B cell (primary cell): ENCODE data around the gene NANOS3.

ENCODE experiments used
- EZH2 ChIP-seq: IDR thresholded peaks from 2 replicates; pipeline ENCODE4 v1.6.1; 2012; ENCODE audit warnings: borderline replicate concordance, low read depth, mild to moderate bottlenecking, moderate library complexity, low read length; ENCODE audit not compliant: insufficient read depth, poor library complexity, severe bottlenecking
- TF ChIP-seq, protein P1 (sequence below): fragments of 200-600 bp; IDR thresholded peaks from one replicate; pipeline ENCODE4 v1.8.0; 2022; ENCODE audit warnings: antibody characterized with exemption, mild to moderate bottlenecking

DNA sequence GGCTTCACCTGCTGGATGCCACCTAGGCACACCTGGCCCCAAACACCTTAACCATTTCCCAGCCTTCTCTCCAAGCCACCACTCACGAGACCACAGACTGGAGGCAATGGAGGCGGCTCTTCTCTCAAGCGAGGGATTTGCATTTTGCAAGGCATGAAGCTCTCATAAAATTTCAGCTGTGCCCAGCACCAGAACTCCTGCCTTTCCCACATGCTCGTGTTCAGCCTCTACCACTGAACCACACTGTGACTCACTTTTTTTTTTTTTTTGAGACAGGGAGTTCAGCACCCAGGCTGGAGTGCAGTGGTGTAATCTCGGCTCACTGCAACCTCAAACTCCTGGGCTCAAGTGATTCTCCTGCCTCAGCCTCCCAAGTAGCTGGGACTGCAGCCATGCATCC lies 10.6 kb downstream of the NANOS3 start:
- TF ChIP-seq, protein P1, sequence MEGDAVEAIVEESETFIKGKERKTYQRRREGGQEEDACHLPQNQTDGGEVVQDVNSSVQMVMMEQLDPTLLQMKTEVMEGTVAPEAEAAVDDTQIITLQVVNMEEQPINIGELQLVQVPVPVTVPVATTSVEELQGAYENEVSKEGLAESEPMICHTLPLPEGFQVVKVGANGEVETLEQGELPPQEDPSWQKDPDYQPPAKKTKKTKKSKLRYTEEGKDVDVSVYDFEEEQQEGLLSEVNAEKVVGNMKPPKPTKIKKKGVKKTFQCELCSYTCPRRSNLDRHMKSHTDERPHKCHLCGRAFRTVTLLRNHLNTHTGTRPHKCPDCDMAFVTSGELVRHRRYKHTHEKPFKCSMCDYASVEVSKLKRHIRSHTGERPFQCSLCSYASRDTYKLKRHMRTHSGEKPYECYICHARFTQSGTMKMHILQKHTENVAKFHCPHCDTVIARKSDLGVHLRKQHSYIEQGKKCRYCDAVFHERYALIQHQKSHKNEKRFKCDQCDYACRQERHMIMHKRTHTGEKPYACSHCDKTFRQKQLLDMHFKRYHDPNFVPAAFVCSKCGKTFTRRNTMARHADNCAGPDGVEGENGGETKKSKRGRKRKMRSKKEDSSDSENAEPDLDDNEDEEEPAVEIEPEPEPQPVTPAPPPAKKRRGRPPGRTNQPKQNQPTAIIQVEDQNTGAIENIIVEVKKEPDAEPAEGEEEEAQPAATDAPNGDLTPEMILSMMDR = no peak
- TF ChIP-seq EZH2 = no peak
